Activated CD8-positive, alpha-beta T cell treated with anti-CD3 and anti-CD28 coated beads for 36 hours (primary cell): ENCODE results near the gene CDC42EP1. TPM values are rescaled to one million over a fixed set of nuclear protein-coding genes. Genes with fewer than 3 reads are reported as not detected.
"Not testable (repeated sequence)": the region's sequence is repeated elsewhere in the genome, so short reads cannot be mapped to it uniquely, and the experiment has no call there.

ENCODE experiments used
- ATAC-seq: fragments of 200-7000 bp; cut with Tn5 transposase; one replicate; pipeline ENCODE4 v1.10.0; 2021; ENCODE audit warnings: mild to moderate bottlenecking, moderate library complexity
- CTCF ChIA-PET: fragments of 350-600 bp; sonication (Branson Sonifier 250); formaldehyde crosslinking; loops from one replicate; lab custom pipeline; 2021; ENCODE audit warnings: antibody characterized with exemption; lab: Charles Lee
- POLR2A ChIA-PET: fragments of 350-600 bp; sonication (Branson Sonifier 250); formaldehyde crosslinking; loops from one replicate; lab custom pipeline; 2021; ENCODE audit warnings: antibody characterized with exemption; lab: Charles Lee
- DNase-seq: peaks from one replicate; pipeline ENCODE4 v3.0.0-alpha.2; 2020
- H3K27ac Mint-ChIP-seq: one replicate; pipeline ENCODE4 v1.8.0; 2021; ENCODE audit warnings: mild to moderate bottlenecking, mixed read lengths
- H3K27me3 Mint-ChIP-seq: one replicate; pipeline ENCODE4 v1.8.0; 2021; ENCODE audit warnings: mixed read lengths
- H3K36me3 Mint-ChIP-seq: one replicate; pipeline ENCODE4 v1.8.0; 2021; ENCODE audit warnings: low read depth, mixed read lengths
- H3K4me1 Mint-ChIP-seq: one replicate; pipeline ENCODE4 v1.8.0; 2021; ENCODE audit warnings: low read depth, mixed read lengths
- H3K4me3 Mint-ChIP-seq: one replicate; pipeline ENCODE4 v1.8.0; 2021; ENCODE audit warnings: mild to moderate bottlenecking, moderate library complexity, mixed read lengths
- H3K9me3 Mint-ChIP-seq: one replicate; pipeline ENCODE4 v1.8.0; 2021; ENCODE audit warnings: mixed read lengths
- intact Hi-C: fragments of 100-400 bp; cut with micrococcal nuclease; formaldehyde crosslinking; loops from one replicate; pipeline ENCODE4 v1.10.0; 2022
- total RNA-seq, 2 experiments: library from RNA; stranded (reverse); gene quantifications; one replicate each; pipeline ENCODE4 v1.2.3, GENCODE V29; 2021
- TF ChIP-seq, protein P1 (sequence below): fragments of 200-600 bp; IDR thresholded peaks from one replicate; pipeline ENCODE4 v1.8.0; 2022; ENCODE audit warnings: antibody characterized with exemption, mild to moderate bottlenecking

Gene CDC42EP1
- total RNA-seq, 2 experiments from 2014 or later: 0.59 to 0.72 TPM

DNA sequence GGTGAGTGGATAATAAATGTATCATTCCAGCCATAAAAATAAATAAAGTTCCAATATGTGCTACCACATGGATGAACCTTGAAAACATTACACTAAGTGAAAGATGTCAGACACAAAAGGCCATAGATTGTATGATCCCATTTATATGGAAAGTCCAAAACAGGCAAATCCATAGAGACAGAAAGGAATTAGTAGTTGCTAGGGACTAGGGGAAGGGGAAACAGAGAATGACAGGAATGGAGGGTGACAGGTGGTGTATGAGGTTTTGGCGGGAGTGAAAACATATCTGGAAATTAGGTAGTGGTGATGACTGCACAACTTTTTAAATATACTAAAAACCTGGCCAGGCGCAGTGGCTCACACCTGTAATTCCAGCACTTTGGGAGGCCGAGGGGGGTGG is 25.8 kb upstream of the CDC42EP1 start:
- TF ChIP-seq, protein P1, sequence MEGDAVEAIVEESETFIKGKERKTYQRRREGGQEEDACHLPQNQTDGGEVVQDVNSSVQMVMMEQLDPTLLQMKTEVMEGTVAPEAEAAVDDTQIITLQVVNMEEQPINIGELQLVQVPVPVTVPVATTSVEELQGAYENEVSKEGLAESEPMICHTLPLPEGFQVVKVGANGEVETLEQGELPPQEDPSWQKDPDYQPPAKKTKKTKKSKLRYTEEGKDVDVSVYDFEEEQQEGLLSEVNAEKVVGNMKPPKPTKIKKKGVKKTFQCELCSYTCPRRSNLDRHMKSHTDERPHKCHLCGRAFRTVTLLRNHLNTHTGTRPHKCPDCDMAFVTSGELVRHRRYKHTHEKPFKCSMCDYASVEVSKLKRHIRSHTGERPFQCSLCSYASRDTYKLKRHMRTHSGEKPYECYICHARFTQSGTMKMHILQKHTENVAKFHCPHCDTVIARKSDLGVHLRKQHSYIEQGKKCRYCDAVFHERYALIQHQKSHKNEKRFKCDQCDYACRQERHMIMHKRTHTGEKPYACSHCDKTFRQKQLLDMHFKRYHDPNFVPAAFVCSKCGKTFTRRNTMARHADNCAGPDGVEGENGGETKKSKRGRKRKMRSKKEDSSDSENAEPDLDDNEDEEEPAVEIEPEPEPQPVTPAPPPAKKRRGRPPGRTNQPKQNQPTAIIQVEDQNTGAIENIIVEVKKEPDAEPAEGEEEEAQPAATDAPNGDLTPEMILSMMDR: no peak
- H3K36me3 Mint-ChIP-seq: no peaks in the 10 kb centered on the region
- H3K4me1 Mint-ChIP-seq: peaks cover 30% of the 10 kb centered on the region
- intact Hi-C loops: no loop called here
- ATAC-seq: no peak
- no peak overlapping the region for H3K27ac Mint-ChIP-seq
- peaks cover 15% of the 10 kb centered on the region for H3K27me3 Mint-ChIP-seq
- CTCF ChIA-PET: interaction anchor here (1.0 to 1.7 kb wide), 3 partner anchors 31 to 58 kb away, joined by 3 to 7 read pairs (median 4); no protein-coding TSS in a partner anchor
- POLR2A ChIA-PET: no interaction called here
- no peak overlapping the region for H3K4me3 Mint-ChIP-seq
- no peak for DNase-seq
- no peaks in the 10 kb centered on the region for H3K9me3 Mint-ChIP-seq

DNA sequence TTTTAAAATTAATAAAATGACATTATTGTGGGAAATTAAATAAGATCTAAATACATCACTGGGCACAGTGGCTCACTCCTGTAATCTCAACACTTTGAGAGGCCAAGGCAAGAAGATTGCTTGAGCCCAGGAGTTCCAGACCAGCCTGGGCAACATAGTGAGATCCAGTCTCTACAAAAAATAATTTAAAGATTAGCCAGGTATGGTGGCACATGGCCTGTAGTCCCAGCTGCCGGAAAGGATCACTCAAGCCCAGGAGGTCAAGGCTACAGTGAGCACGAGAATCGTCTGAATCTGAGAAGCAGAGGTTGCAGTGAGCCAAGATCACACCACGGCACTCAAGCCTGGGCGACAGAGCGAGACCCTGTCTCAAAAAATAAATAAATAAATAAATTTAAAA is 25.1 kb upstream of the CDC42EP1 start:
- Mint-ChIP-seq H3K4me3 (no peak overlapping the region), H3K9me3 (no peaks in the 10 kb centered on the region), H3K36me3 (no peaks in the 10 kb centered on the region), H3K4me1 (peaks cover 25% of the 10 kb centered on the region), H3K27me3 (peaks cover 22% of the 10 kb centered on the region), H3K27ac (no peak overlapping the region)
- DNase-seq: no peak
- no peak for ATAC-seq
- intact Hi-C loops: no loop called here
- ChIA-PET CTCF (interaction anchor here (1.3 kb wide), 1 partner anchor 30 kb away, joined by 4 read pairs; no protein-coding TSS in a partner anchor), POLR2A (no interaction called here)
- TF ChIP-seq, protein P1: no peak

DNA sequence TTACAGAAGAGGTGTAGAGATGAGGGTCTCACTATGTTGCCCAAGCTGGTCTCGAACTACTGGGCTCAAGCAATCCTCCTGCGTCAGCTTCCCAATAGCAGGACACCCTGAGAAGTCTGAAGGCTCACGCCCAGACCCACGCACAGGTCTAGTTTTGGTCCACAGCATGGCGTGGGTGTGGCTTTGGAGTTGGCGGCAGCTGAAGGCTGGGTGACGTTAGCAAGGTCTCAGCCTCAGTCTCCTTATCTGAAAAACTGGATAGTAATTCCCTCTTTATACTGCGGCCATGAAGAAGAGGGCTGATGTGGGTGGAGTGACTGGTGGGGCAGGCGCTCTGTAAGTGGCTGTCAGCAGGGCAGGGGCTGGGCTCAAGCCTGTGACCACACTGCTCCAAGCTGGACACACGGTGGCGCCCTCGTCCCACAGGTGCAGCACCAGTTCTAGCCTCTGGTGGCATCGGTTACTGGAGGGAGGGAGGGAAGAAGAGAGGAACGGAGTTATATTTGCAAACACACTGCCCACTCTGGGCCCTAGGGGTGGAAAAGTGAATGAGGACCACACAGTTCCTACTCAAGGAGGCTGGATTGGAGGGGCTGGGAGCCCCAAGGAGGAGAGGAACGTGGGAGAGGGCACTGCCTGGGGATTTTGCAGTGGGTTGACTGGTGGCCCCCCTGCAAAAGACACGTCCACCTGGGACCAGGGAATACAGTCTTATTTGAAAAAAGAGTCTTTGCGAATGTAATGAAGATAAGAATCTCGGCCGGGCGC is 21.5 kb upstream of the CDC42EP1 start:
- H3K9me3 Mint-ChIP-seq: no peaks in the 10 kb centered on the region

GRCh38 chr22:37539790-37540189 is 20.5 kb upstream of the CDC42EP1 start:
- ChIA-PET POLR2A (interaction anchor here (1.2 kb wide), 1 partner anchor 17 kb away, joined by 3 read pairs; no protein-coding TSS in a partner anchor), CTCF (interaction anchor here (1.0 to 15.0 kb wide), 8 partner anchors 10 to 84 kb away, joined by 3 to 501 read pairs (median 6); partner anchors contain the start of genes CDC42EP1 and GGA1)
- Mint-ChIP-seq H3K27me3 (peaks cover 30% of the 10 kb centered on the region), H3K4me1 (peaks cover 33% of the 10 kb centered on the region)
- intact Hi-C loops: loop anchor here (1.0 to 2.0 kb wide), 2 partner anchors 27 to 53 kb away; no protein-coding TSS in a partner anchor
- H3K9me3 Mint-ChIP-seq, H3K27ac Mint-ChIP-seq, H3K4me3 Mint-ChIP-seq, ATAC-seq, DNase-seq, H3K36me3 Mint-ChIP-seq: not testable (repeated sequence)

More for the DNA sequence above, 21.5 kb upstream of the CDC42EP1 start:
- Mint-ChIP-seq H3K27me3 (peaks cover 27% of the 10 kb centered on the region), H3K36me3 (no peaks in the 10 kb centered on the region), H3K4me3 (no peak overlapping the region), H3K27ac (peak overlapping the region; percentile 46), H3K4me1 (peaks cover 41% of the 10 kb centered on the region)
- DNase-seq (peak; percentile 95), ATAC-seq (peak; percentile 93)
- intact Hi-C loops: loop anchor here (1.0 to 2.0 kb wide), 2 partner anchors 28 to 54 kb away; no protein-coding TSS in a partner anchor
- TF ChIP-seq, protein P1: peak; percentile 94
- POLR2A ChIA-PET: interaction anchor here (1.2 to 1.3 kb wide), 2 partner anchors 18 to 28 kb away, joined by 3 to 8 read pairs; no protein-coding TSS in a partner anchor
- CTCF ChIA-PET: interaction anchor here (0.6 to 15.0 kb wide), 13 partner anchors 11 to 209 kb away, joined by 3 to 501 read pairs (median 5); partner anchors contain the start of genes CDC42EP1, GGA1 and LGALS2

GRCh38 chr22:37542416-37542815 is 17.9 kb upstream of the CDC42EP1 start:
- POLR2A ChIA-PET: interaction anchor here (1.0 to 3.0 kb wide), 4 partner anchors 9 to 50 kb away, joined by 3 to 12 read pairs (median 6); no protein-coding TSS in a partner anchor
- ATAC-seq: not testable (repeated sequence)

More at GRCh38 chr22:37542416-37542815, 17.9 kb upstream of the CDC42EP1 start:
- H3K9me3 Mint-ChIP-seq, H3K36me3 Mint-ChIP-seq, intact Hi-C loops, DNase-seq, H3K4me3 Mint-ChIP-seq: not testable (repeated sequence)
- CTCF ChIA-PET: interaction anchor here (1.0 to 15.0 kb wide), 5 partner anchors 22 to 70 kb away, joined by 3 to 501 read pairs (median 7); partner anchors contain the start of gene CDC42EP1
- H3K27me3 Mint-ChIP-seq: peaks cover 30% of the 10 kb centered on the region
- H3K4me1 Mint-ChIP-seq: peaks cover 40% of the 10 kb centered on the region
- H3K27ac Mint-ChIP-seq: peak overlapping the region; percentile 63
